ENCODE results near the gene MX1.

MX1 gene

GRCh38 chr21:41503331-41503730, 77.3 kb downstream of the MX1 start:
- no peak overlapping the region for H2BK5ac ChIP-seq (ENCODE audit: low read depth, low read length, poor library complexity, severe bottlenecking)
- no peak overlapping the region for H3K14ac ChIP-seq (ENCODE audit: low read length in 2 of 2)
- no peak overlapping the region for H3K27ac ChIP-seq (ENCODE audit: low read length, poor library complexity, severe bottlenecking)
- no peak overlapping the region for H2AK5ac ChIP-seq (ENCODE audit: low read length, severe bottlenecking)
- H3K4me1 ChIP-seq (ENCODE audit: control insufficient read depth, insufficient read depth, low read depth, low read length) = peaks cover 18% of the 10 kb centered on the region
- H3K4ac ChIP-seq (ENCODE audit: low read depth in 1 of 2, low read length in 2 of 2) = no peak overlapping the region
- no peak overlapping the region for H3K18ac ChIP-seq (ENCODE audit: low read depth in 1 of 2, low read length in 2 of 2)
- no peak overlapping the region for H3K4me3 ChIP-seq (ENCODE audit: insufficient read depth in 1 of 2, low read depth in 1 of 2, low read length in 2 of 2)
- peaks cover 64 to 86% of the 10 kb centered on the region in 2 experiments for H3K27me3 ChIP-seq (ENCODE audit: control insufficient read depth in 1 of 2, insufficient read depth in 1 of 2, low read length in 2 of 2)
- no peak overlapping the region for H3K9ac ChIP-seq (ENCODE audit: low read length)
- no peak overlapping the region for H4K8ac ChIP-seq (ENCODE audit: low read length)
- no peak overlapping the region for H2BK12ac ChIP-seq (ENCODE audit: low read length in 2 of 2)
- no peak overlapping the region for H2BK120ac ChIP-seq (ENCODE audit: low read depth, low read length)
- 74% methylated on average over 4 of the region's 4 CpGs for WGBS
- no peak overlapping the region for H4K91ac ChIP-seq (ENCODE audit: low read length)
- H3K36me3 ChIP-seq (ENCODE audit: control insufficient read depth in 1 of 2, insufficient read depth in 2 of 2, low read depth in 1 of 2, low read length in 2 of 2) = no peaks in the 10 kb centered on the region
- no peak overlapping the region for H2BK15ac ChIP-seq (ENCODE audit: low read depth, poor library complexity, severe bottlenecking)
- no peak overlapping the region for H3K23ac ChIP-seq (ENCODE audit: low read length in 2 of 2)
- no peaks in the 10 kb centered on the region for H3K79me1 ChIP-seq (replicated peaks; ENCODE audit: low read length, poor library complexity, severe bottlenecking)
- H3K4me2 ChIP-seq (ENCODE audit: low read length, poor library complexity, severe bottlenecking) = no peak overlapping the region
- H3K9me3 ChIP-seq (ENCODE audit: control insufficient read depth, low read length) = no peaks in the 10 kb centered on the region
- H2AFZ ChIP-seq (ENCODE audit: low read depth, low read length) = no peak overlapping the region
- no peak for DNase-seq

GRCh38 chr21:41504030-41504429, 78.0 kb downstream of the MX1 start:
- Histone ChIP-seq H2BK120ac (ENCODE audit: low read depth, low read length) (no peak overlapping the region), H3K9me3 (ENCODE audit: control insufficient read depth, low read length) (no peaks in the 10 kb centered on the region), H3K79me1 (replicated peaks; ENCODE audit: low read length, poor library complexity, severe bottlenecking) (no peaks in the 10 kb centered on the region), H3K14ac (ENCODE audit: low read length in 2 of 2) (no peak overlapping the region), H3K4ac (ENCODE audit: low read depth in 1 of 2, low read length in 2 of 2) (no peak overlapping the region), H4K8ac (ENCODE audit: low read length) (no peak overlapping the region), H3K4me3 (ENCODE audit: insufficient read depth in 1 of 2, low read depth in 1 of 2, low read length in 2 of 2) (no peak overlapping the region), H2BK15ac (ENCODE audit: low read depth, poor library complexity, severe bottlenecking) (no peak overlapping the region), H3K18ac (ENCODE audit: low read depth in 1 of 2, low read length in 2 of 2) (no peak overlapping the region), H4K91ac (ENCODE audit: low read length) (no peak overlapping the region), H3K27me3 (ENCODE audit: control insufficient read depth in 1 of 2, insufficient read depth in 1 of 2, low read length in 2 of 2) (peaks cover 65 to 86% of the 10 kb centered on the region in 2 experiments), H3K4me1 (ENCODE audit: control insufficient read depth, insufficient read depth, low read depth, low read length) (peaks cover 19% of the 10 kb centered on the region), H3K23ac (ENCODE audit: low read length in 2 of 2) (no peak overlapping the region), H3K27ac (ENCODE audit: low read length, poor library complexity, severe bottlenecking) (no peak overlapping the region), H3K36me3 (ENCODE audit: control insufficient read depth in 1 of 2, insufficient read depth in 2 of 2, low read depth in 1 of 2, low read length in 2 of 2) (no peaks in the 10 kb centered on the region), H2BK5ac (ENCODE audit: low read depth, low read length, poor library complexity, severe bottlenecking) (no peak overlapping the region), H2BK12ac (ENCODE audit: low read length in 2 of 2) (no peak overlapping the region), H2AK5ac (ENCODE audit: low read length, severe bottlenecking) (no peak overlapping the region), H3K9ac (ENCODE audit: low read length) (no peak overlapping the region), H3K4me2 (ENCODE audit: low read length, poor library complexity, severe bottlenecking) (no peak overlapping the region), H2AFZ (ENCODE audit: low read depth, low read length) (no peak overlapping the region)
- 61% methylated on average over 5 of the region's 5 CpGs for WGBS
- no peak for DNase-seq

- Histone ChIP-seq H3K4me1 (ENCODE audit: control insufficient read depth, insufficient read depth, low read depth, low read length) (peaks cover 19% of the 10 kb centered on the region), H3K79me1 (replicated peaks; ENCODE audit: low read length, poor library complexity, severe bottlenecking) (no peaks in the 10 kb centered on the region), H3K18ac (ENCODE audit: low read depth in 1 of 2, low read length in 2 of 2) (no peak overlapping the region), H2BK120ac (ENCODE audit: low read depth, low read length) (no peak overlapping the region), H3K4me2 (ENCODE audit: low read length, poor library complexity, severe bottlenecking) (no peak overlapping the region), H2BK12ac (ENCODE audit: low read length in 2 of 2) (no peak overlapping the region), H2AFZ (ENCODE audit: low read depth, low read length) (no peak overlapping the region), H3K27me3 (ENCODE audit: control insufficient read depth in 1 of 2, insufficient read depth in 1 of 2, low read length in 2 of 2) (peaks cover 69 to 83% of the 10 kb centered on the region in 2 experiments), H3K9ac (ENCODE audit: low read length) (no peak overlapping the region), H3K9me3 (ENCODE audit: control insufficient read depth, low read length) (no peaks in the 10 kb centered on the region), H3K14ac (ENCODE audit: low read length in 2 of 2) (no peak overlapping the region), H3K23ac (ENCODE audit: low read length in 2 of 2) (no peak overlapping the region), H2BK5ac (ENCODE audit: low read depth, low read length, poor library complexity, severe bottlenecking) (no peak overlapping the region), H3K27ac (ENCODE audit: low read length, poor library complexity, severe bottlenecking) (no peak overlapping the region), H2BK15ac (ENCODE audit: low read depth, poor library complexity, severe bottlenecking) (no peak overlapping the region), H4K91ac (ENCODE audit: low read length) (no peak overlapping the region), H3K4ac (ENCODE audit: low read depth in 1 of 2, low read length in 2 of 2) (no peak overlapping the region), H3K4me3 (ENCODE audit: insufficient read depth in 1 of 2, low read depth in 1 of 2, low read length in 2 of 2) (no peak overlapping the region), H4K8ac (ENCODE audit: low read length) (no peak overlapping the region), H2AK5ac (ENCODE audit: low read length, severe bottlenecking) (no peak overlapping the region), H3K36me3 (ENCODE audit: control insufficient read depth in 1 of 2, insufficient read depth in 2 of 2, low read depth in 1 of 2, low read length in 2 of 2) (no peaks in the 10 kb centered on the region)
- no peak for DNase-seq
- 68% methylated on average over 7 of the region's 7 CpGs for WGBS
Measured at GRCh38 chr21:41506005-41506594, 80.1 kb downstream of the MX1 start.

- Histone ChIP-seq H3K18ac (ENCODE audit: low read depth in 1 of 2, low read length in 2 of 2) (no peak overlapping the region), H3K4me2 (ENCODE audit: low read length, poor library complexity, severe bottlenecking) (peak overlapping the region; percentile 57), H2BK120ac (ENCODE audit: low read depth, low read length) (no peak overlapping the region), H3K27ac (ENCODE audit: low read length, poor library complexity, severe bottlenecking) (no peak overlapping the region), H3K9ac (ENCODE audit: low read length) (no peak overlapping the region), H3K4me3 (ENCODE audit: insufficient read depth in 1 of 2, low read depth in 1 of 2, low read length in 2 of 2) (peak overlapping the region; percentile 18 to 37), H3K4me1 (ENCODE audit: control insufficient read depth, insufficient read depth, low read depth, low read length) (peaks cover 19% of the 10 kb centered on the region), H2BK15ac (ENCODE audit: low read depth, poor library complexity, severe bottlenecking) (no peak overlapping the region), H2AK5ac (ENCODE audit: low read length, severe bottlenecking) (no peak overlapping the region), H3K23ac (ENCODE audit: low read length in 2 of 2) (no peak overlapping the region), H3K79me1 (replicated peaks; ENCODE audit: low read length, poor library complexity, severe bottlenecking) (no peaks in the 10 kb centered on the region), H2BK12ac (ENCODE audit: low read length in 2 of 2) (no peak overlapping the region), H4K8ac (ENCODE audit: low read length) (no peak overlapping the region), H3K4ac (ENCODE audit: low read depth in 1 of 2, low read length in 2 of 2) (no peak overlapping the region), H2AFZ (ENCODE audit: low read depth, low read length) (no peak overlapping the region), H3K14ac (ENCODE audit: low read length in 2 of 2) (no peak overlapping the region), H3K36me3 (ENCODE audit: control insufficient read depth in 1 of 2, insufficient read depth in 2 of 2, low read depth in 1 of 2, low read length in 2 of 2) (no peaks in the 10 kb centered on the region), H4K91ac (ENCODE audit: low read length) (no peak overlapping the region), H3K9me3 (ENCODE audit: control insufficient read depth, low read length) (peaks cover under 1% of the 10 kb centered on the region), H3K27me3 (ENCODE audit: control insufficient read depth in 1 of 2, insufficient read depth in 1 of 2, low read length in 2 of 2) (peaks cover 66 to 89% of the 10 kb centered on the region in 2 experiments), H2BK5ac (ENCODE audit: low read depth, low read length, poor library complexity, severe bottlenecking) (no peak overlapping the region)
- DNase-seq = peak; percentile 3
- 2% methylated on average over 62 of the region's 64 CpGs for WGBS
Measured at GRCh38 chr21:41506611-41507520, 80.8 kb downstream of the MX1 start.

Measured in mesenchymal stem cell (in vitro differentiated cells and primary cell).